Testis (tissue), 3 donors: Measurements from ENCODE around the gene EXOC5. TPM values are rescaled to one million over a fixed set of nuclear protein-coding genes. Genes with fewer than 3 reads are reported as not detected.

ENCODE experiments used
- DNase-seq: peaks from one replicate; pipeline ENCODE4 v3.0.0-alpha.2; 2019
- H3K27ac ChIP-seq, 2 donors: fragments of 200-600 bp; sonication (generic); one replicate each; pipeline ENCODE4 v1.5.1; 2019
- H3K27me3 ChIP-seq: fragments of 200-600 bp; sonication (generic); one replicate; pipeline ENCODE4 v1.5.1; 2019
- H3K36me3 ChIP-seq: fragments of 200-600 bp; sonication (generic); one replicate; pipeline ENCODE4 v1.5.1; 2017; ENCODE audit warnings: low read depth; ENCODE audit errors: missing control alignments
- H3K4me1 ChIP-seq: fragments of 200-600 bp; sonication (generic); one replicate; pipeline ENCODE4 v1.5.1; 2019
- H3K4me3 ChIP-seq, 2 donors: fragments of 200-600 bp; sonication (generic); one replicate each; pipeline ENCODE4 v1.5.1; 2017 to 2019
- H3K9me3 ChIP-seq: fragments of 200-600 bp; sonication (generic); one replicate; pipeline ENCODE4 v1.5.1; 2017
- POLR2A ChIP-seq: fragments of 450-650 bp; IDR thresholded peaks from one replicate; pipeline ENCODE4 v1.6.1; 2017; ENCODE audit warnings: antibody characterized with exemption, mild to moderate bottlenecking, moderate library complexity
- WGBS, 2 donors: methylation state at CpG; one replicate each; pipeline ENCODE4 v1.1.5; 2018; 5-methylcytosine and 5-hydroxymethylcytosine counted together
- intact Hi-C: fragments of 100-400 bp; cut with DNase I; formaldehyde crosslinking; loops from one replicate; pipeline ENCODE4 v1.15.1; 2023; ENCODE audit warnings: low total_unique reads
- polyA plus RNA-seq: library from polyadenylated mRNA; stranded (reverse); fragments of 350-450 nt; fragmentation: Illumina TruSeq; extraction: RNeasy Lipid Tissue Mini Kit (QIAGEN cat#74804); gene quantifications from one replicate; pipeline ENCODE4 v1.2.3, GENCODE V29; 2014; ENCODE audit warnings: low read depth, low replicate concordance; ENCODE audit not compliant: insufficient read depth
- total RNA-seq, 2 donors: library from RNA; depleted of rRNA; stranded (reverse); fragments of >200 nt; gene quantifications; one replicate each; pipeline ENCODE4 v1.2.3, GENCODE V29; 2016
- TF ChIP-seq, protein P1 (sequence below), 3 experiments: fragments of 450-650 bp in 2 of 3; fragments of 200-600 bp in 1 of 3; sonication (generic) in 1 of 3; IDR thresholded peaks; one replicate each; pipeline ENCODE4 v1.5.1; 2016 to 2019; ENCODE audit warnings: antibody characterized with exemption in 3 of 3, mild to moderate bottlenecking in 2 of 3, moderate library complexity in 1 of 3

The EXOC5 gene
- total and polyA plus RNA-seq, 3 donors from 2014 or later = 73.7 to 133 (median 89.4) TPM

DNA sequence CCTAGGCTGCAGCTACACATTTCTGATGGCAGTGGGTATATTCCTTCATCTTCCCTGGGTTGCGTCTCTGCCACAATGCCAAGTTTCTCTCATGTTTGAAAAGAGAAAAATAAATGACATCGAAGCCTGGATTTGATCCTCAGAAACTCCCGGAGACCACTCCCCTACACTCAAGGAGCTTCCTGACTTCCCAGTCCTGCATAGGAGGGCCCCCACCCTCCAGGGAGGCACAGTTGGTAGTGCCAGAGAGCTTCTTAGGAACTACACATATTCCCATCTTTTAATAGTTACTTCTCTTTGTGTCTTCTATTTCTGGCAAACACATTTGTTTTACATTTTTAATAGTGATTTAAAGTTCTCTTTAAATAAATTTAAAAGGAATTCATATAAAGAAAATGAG is 30.8 kb upstream of the EXOC5 start:
- H3K36me3 ChIP-seq = no peaks in the 10 kb centered on the region
- no peak overlapping the region for H3K4me3 ChIP-seq
- peaks cover 2% of the 10 kb centered on the region for H3K4me1 ChIP-seq
- intact Hi-C loops = no loop called here
- WGBS, 2 donors = 76 to 84% methylated on average over 3 of the region's 3 CpGs
- no peaks in the 10 kb centered on the region for H3K9me3 ChIP-seq
- no peak overlapping the region for H3K27ac ChIP-seq
- no peak for DNase-seq
- H3K27me3 ChIP-seq = no peaks in the 10 kb centered on the region
- TF ChIP-seq POLR2A = no peak
- TF ChIP-seq, protein P1, sequence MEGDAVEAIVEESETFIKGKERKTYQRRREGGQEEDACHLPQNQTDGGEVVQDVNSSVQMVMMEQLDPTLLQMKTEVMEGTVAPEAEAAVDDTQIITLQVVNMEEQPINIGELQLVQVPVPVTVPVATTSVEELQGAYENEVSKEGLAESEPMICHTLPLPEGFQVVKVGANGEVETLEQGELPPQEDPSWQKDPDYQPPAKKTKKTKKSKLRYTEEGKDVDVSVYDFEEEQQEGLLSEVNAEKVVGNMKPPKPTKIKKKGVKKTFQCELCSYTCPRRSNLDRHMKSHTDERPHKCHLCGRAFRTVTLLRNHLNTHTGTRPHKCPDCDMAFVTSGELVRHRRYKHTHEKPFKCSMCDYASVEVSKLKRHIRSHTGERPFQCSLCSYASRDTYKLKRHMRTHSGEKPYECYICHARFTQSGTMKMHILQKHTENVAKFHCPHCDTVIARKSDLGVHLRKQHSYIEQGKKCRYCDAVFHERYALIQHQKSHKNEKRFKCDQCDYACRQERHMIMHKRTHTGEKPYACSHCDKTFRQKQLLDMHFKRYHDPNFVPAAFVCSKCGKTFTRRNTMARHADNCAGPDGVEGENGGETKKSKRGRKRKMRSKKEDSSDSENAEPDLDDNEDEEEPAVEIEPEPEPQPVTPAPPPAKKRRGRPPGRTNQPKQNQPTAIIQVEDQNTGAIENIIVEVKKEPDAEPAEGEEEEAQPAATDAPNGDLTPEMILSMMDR (IDR thresholded peaks at IDR 0.05) = no peak

DNA sequence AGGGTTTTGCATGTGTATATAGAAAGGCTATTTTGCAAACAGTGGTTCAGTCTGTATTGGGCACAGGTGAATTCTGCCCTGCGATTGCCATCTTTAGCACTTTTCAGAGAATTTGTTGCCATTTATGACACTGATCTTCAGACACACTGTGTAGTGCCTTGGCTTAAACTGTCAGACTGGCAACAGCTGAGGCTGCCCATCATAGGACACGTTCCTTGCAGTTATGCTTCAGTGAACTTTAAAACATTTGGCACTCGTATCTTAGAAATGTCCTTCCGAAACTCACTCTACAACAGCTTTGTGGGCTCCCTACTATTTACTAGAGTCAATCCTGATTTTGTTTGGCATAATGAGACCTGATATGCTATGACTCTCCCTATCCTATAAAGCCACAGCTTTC is 29.1 kb upstream of the EXOC5 start:
- DNase-seq = no peak
- TF ChIP-seq POLR2A = no peak
- TF ChIP-seq, protein P1 (IDR thresholded peaks at IDR 0.05) = no peak
- Histone ChIP-seq H3K4me3 (no peak overlapping the region), H3K27me3 (no peaks in the 10 kb centered on the region), H3K9me3 (no peaks in the 10 kb centered on the region), H3K4me1 (peaks cover 7% of the 10 kb centered on the region), H3K36me3 (no peaks in the 10 kb centered on the region), H3K27ac (no peak overlapping the region)
- intact Hi-C loops = no loop called here
- 82 to 87% methylated on average over 4 of the region's 4 CpGs for WGBS, 2 donors

DNA sequence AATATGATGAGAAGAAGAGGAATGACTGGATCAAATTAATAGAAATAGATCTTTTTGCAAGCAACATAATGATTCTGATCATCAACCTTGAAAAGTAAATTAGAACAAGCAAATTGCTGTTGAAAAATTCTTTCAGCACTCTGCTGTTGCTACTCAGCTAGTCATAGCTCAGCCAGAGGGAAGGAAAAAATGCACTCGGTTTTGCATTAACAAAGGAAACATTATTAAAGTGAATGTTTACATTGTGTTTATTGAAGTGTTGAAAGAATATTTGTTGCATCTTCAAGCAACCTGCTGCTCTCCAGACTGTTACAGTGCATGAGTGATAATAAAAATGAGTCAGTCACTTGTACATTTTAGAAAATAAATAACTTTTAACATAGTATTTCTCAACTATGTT is 26.5 kb upstream of the EXOC5 start:
- H3K27me3 ChIP-seq = no peaks in the 10 kb centered on the region
- no peak for DNase-seq
- intact Hi-C loops = no loop called here
- H3K4me3 ChIP-seq = no peak overlapping the region
- 39 to 52% methylated on average over 1 of the region's 1 CpG for WGBS, 2 donors
- no peaks in the 10 kb centered on the region for H3K9me3 ChIP-seq
- no peak for TF ChIP-seq POLR2A
- TF ChIP-seq, protein P1 (IDR thresholded peaks at IDR 0.05) = no peak
- H3K27ac ChIP-seq = no peak overlapping the region
- no peaks in the 10 kb centered on the region for H3K36me3 ChIP-seq
- peaks cover 7% of the 10 kb centered on the region for H3K4me1 ChIP-seq

DNA sequence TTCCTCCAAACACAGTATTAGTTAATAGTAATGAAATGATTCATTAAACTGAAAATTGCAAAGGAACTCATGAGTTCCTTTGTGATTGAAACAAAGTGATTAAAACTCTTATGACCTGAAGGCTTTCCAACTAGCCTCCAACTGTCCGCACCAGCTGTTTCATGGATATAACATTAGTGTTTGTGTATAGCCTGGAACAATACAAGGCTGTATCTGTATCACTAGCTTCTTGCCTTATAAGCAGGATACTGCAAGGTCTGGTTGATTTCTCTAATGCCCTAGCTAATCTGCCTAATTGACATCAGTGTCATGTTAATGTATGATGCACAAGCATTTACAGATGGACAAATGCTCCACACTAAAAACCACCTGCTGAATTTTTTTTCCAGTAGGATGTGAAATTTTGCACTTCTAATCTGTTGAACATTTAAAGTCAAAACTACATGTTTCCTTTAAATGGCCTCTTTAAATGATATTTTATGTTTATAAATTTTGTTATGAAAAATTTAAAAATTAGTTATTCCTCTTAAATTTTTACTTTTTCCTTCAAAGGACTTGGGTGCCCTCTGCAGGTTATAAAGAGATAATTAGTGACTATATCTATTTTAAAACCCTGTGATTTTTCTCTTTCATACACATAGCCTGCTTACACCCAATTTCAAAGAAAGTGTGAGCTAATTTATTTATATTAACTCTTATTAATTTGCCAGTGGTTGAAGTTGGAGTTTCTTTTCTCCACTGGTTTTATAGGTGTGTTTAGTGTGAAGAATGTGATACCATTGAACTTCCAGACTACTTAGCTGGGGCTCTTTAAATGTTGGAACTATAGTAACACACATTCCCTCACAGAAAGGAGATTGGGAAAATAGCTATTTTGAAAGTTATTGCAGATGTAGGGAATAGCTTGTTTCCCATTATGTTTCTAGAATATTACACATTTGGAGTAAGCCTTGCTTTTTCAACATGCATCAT is 25.4 kb upstream of the EXOC5 start:
- Histone ChIP-seq H3K27ac (no peak overlapping the region), H3K9me3 (no peaks in the 10 kb centered on the region), H3K4me1 (peaks cover 7% of the 10 kb centered on the region), H3K27me3 (no peaks in the 10 kb centered on the region), H3K4me3 (no peak overlapping the region), H3K36me3 (no peaks in the 10 kb centered on the region)
- intact Hi-C loops = no loop called here
- WGBS, 2 donors = 68 to 77% methylated on average over 1 of the region's 1 CpG
- DNase-seq = no peak
- TF ChIP-seq, protein P1 (IDR thresholded peaks at IDR 0.05) = peak in 1 of 3 experiments; percentile 53
- TF ChIP-seq POLR2A = no peak
